WTC11 (cell line): ENCODE data around the gene MBP. TPM values are rescaled to one million over a fixed set of nuclear protein-coding genes. Genes with fewer than 3 reads are reported as not detected.

Experiments used
- ATAC-seq: fragments of 200-7000 bp; cut with Tn5 transposase; 2 replicates; pipeline ENCODE4 v1.10.0; 2021; ENCODE audit warnings: mild to moderate bottlenecking, moderate library complexity
- CTCF ChIA-PET: fragments of 300-600 bp; sonication (Branson Sonifier 250); formaldehyde crosslinking; loops from one replicate; lab custom pipeline; 2021; ENCODE audit warnings: antibody characterized with exemption; lab: Charles Lee
- POLR2A ChIA-PET: fragments of 350-600 bp; sonication (Branson Sonifier 250); formaldehyde crosslinking; loops from one replicate; lab custom pipeline; 2021; ENCODE audit warnings: antibody characterized with exemption; lab: Charles Lee
- DNase-seq: peaks from one replicate; pipeline ENCODE4 v3.0.0; 2021; ENCODE audit warnings: low spot score
- H3K27ac Mint-ChIP-seq: 2 replicates; pipeline ENCODE4 v1.8.0; 2021; ENCODE audit warnings: mixed read lengths
- H3K27me3 Mint-ChIP-seq: 2 replicates; pipeline ENCODE4 v1.8.0; 2021; ENCODE audit warnings: low read depth, mild to moderate bottlenecking, moderate library complexity, mixed read lengths
- H3K36me3 Mint-ChIP-seq: 2 replicates; pipeline ENCODE4 v1.8.0; 2021; ENCODE audit warnings: mixed read lengths
- H3K4me1 Mint-ChIP-seq: 2 replicates; pipeline ENCODE4 v1.8.0; 2022; ENCODE audit warnings: mixed read lengths
- H3K4me3 Mint-ChIP-seq: 2 replicates; pipeline ENCODE4 v1.8.0; 2021; ENCODE audit warnings: mild to moderate bottlenecking, moderate library complexity, mixed read lengths
- H3K9me3 Mint-ChIP-seq: 2 replicates; pipeline ENCODE4 v1.8.0; 2021; ENCODE audit warnings: mixed read lengths
- CREM ChIP-seq: sonication (generic); formaldehyde crosslinking; IDR thresholded peaks from 2 replicates; pipeline ENCODE4 v1.8.1; 2022; ENCODE audit warnings: mild to moderate bottlenecking, missing genetic modification reagents, moderate library complexity
- ELF4 ChIP-seq: sonication (generic); formaldehyde crosslinking; IDR thresholded peaks from 2 replicates; pipeline ENCODE4 v1.8.1; 2022; ENCODE audit warnings: low read depth, mild to moderate bottlenecking, moderate library complexity, missing genetic modification reagents
- ETV6 ChIP-seq: sonication (generic); formaldehyde crosslinking; IDR thresholded peaks from 2 replicates; pipeline ENCODE4 v1.8.1; 2022; ENCODE audit warnings: mild to moderate bottlenecking, missing genetic modification reagents
- GABPB1 ChIP-seq: sonication (generic); formaldehyde crosslinking; IDR thresholded peaks from 2 replicates; pipeline ENCODE4 v1.8.1; 2023; ENCODE audit warnings: mild to moderate bottlenecking, missing genetic modification reagents
- MYBL2 ChIP-seq: sonication (generic); formaldehyde crosslinking; IDR thresholded peaks from 2 replicates; pipeline ENCODE4 v1.8.1; 2023; ENCODE audit warnings: mild to moderate bottlenecking, moderate library complexity, missing genetic modification reagents
- SOX15 ChIP-seq: fragments of 250-450 bp; sonication (Bioruptor Pico); IDR thresholded peaks from 2 replicates; pipeline ENCODE4 v1.9.0; 2021; ENCODE audit warnings: mild to moderate bottlenecking
- TCF7 ChIP-seq: sonication (generic); formaldehyde crosslinking; IDR thresholded peaks from 2 replicates; pipeline ENCODE4 v1.8.0; 2022; ENCODE audit warnings: mild to moderate bottlenecking, low read depth, missing genetic modification reagents, moderate library complexity
- TEAD1 ChIP-seq: sonication (generic); formaldehyde crosslinking; IDR thresholded peaks from 2 replicates; pipeline ENCODE4 v1.8.0; 2022; ENCODE audit warnings: mild to moderate bottlenecking, missing genetic modification reagents
- TEAD4 ChIP-seq: sonication (generic); formaldehyde crosslinking; IDR thresholded peaks from 2 replicates; pipeline ENCODE4 v1.8.0; 2022; ENCODE audit warnings: mild to moderate bottlenecking, missing genetic modification reagents
- ZBTB21 ChIP-seq: sonication (generic); formaldehyde crosslinking; IDR thresholded peaks from 2 replicates; pipeline ENCODE4 v1.8.1; 2023; ENCODE audit warnings: mild to moderate bottlenecking, missing genetic modification reagents, borderline replicate concordance
- ZNF121 ChIP-seq: sonication (generic); formaldehyde crosslinking; IDR thresholded peaks from 2 replicates; pipeline ENCODE4 v1.8.0; 2023; ENCODE audit warnings: missing genetic modification reagents
- ZNF138 ChIP-seq: sonication (generic); formaldehyde crosslinking; conservative IDR thresholded peaks from 2 replicates; pipeline ENCODE4 v1.8.1; 2022; ENCODE audit warnings: mild to moderate bottlenecking, moderate library complexity, missing genetic modification reagents
- ZNF671 ChIP-seq: fragments of 250-450 bp; sonication (Bioruptor Pico); IDR thresholded peaks from 2 replicates; pipeline ENCODE4 v1.8.0; 2021; ENCODE audit warnings: mild to moderate bottlenecking
- total RNA-seq: library from RNA; stranded (reverse); gene quantifications from 3 replicates; pipeline ENCODE4 v1.2.3, GENCODE V29; 2021
- TF ChIP-seq, protein P1 (sequence below): sonication (generic); formaldehyde crosslinking; IDR thresholded peaks from 2 replicates; pipeline ENCODE4 v1.8.1; 2022; ENCODE audit warnings: low read depth, missing genetic modification reagents, borderline replicate concordance
- TF ChIP-seq, protein P2 (sequence below): fragments of 250-450 bp; sonication (Bioruptor Pico); IDR thresholded peaks from 2 replicates; pipeline ENCODE4 v2.1.2; 2022; ENCODE audit warnings: mild to moderate bottlenecking, moderate library complexity
- TF ChIP-seq, protein P3 (sequence below): fragments of 250-450 bp; sonication (Bioruptor Pico); IDR thresholded peaks from 2 replicates; pipeline ENCODE4 v1.8.0; 2021; ENCODE audit warnings: mild to moderate bottlenecking
- TF ChIP-seq, protein P4 (sequence below): fragments of 250-450 bp; sonication (Bioruptor Pico); IDR thresholded peaks from 2 replicates; pipeline ENCODE4 v1.9.0; 2021; ENCODE audit warnings: moderate library complexity, mild to moderate bottlenecking, inconsistent platforms, borderline replicate concordance
- TF ChIP-seq, protein P5 (sequence below): sonication (generic); formaldehyde crosslinking; IDR thresholded peaks from 2 replicates; pipeline ENCODE4 v1.8.1; 2023; ENCODE audit warnings: mild to moderate bottlenecking, missing genetic modification reagents
- TF ChIP-seq, protein P6 (sequence below): sonication (generic); formaldehyde crosslinking; IDR thresholded peaks from 2 replicates; pipeline ENCODE4 v1.8.0; 2022; ENCODE audit warnings: mild to moderate bottlenecking, missing genetic modification reagents

Gene MBP
- total RNA-seq, 1 experiment from 2014 or later = 19.6 TPM

DNA sequence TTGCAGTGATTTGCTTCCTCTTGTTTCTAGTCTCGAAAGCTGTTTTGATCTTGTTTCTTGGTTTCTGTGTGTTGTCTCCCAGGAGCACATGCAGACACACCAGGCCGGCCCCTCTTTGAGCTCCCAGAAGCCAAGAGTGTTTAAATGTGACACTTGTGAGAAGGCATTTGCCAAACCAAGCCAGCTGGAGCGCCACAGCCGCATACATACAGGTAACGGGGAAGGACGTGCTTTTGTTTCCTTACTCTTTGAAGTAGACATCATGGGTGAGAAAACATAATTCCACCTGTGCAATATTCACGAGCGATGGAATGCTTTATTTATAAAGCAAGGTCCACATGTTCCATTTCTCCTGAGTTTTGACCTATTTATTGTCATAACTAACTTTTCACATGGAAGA, 173.0 kb downstream of the MBP start:
- Mint-ChIP-seq H3K4me1 (0 out of 2 replicates have a peak, but pooled peaks cover 2% of the 10 kb centered on the region), H3K36me3 (peaks cover 49% of the 10 kb centered on the region), H3K27ac (0 out of 2 replicates have a peak overlapping the region, but pooled peaks have one; percentile 8), H3K4me3 (no peak overlapping the region), H3K9me3 (no peaks in the 10 kb centered on the region), H3K27me3 (no peaks in the 10 kb centered on the region)
- no peak for ATAC-seq
- DNase-seq = no peak
- POLR2A ChIA-PET = no interaction called here
- CTCF ChIA-PET = interaction anchor here (1.0 to 2.1 kb wide), 3 partner anchors 23 to 252 kb away, joined by 3 to 6 read pairs (median 3); no protein-coding TSS in a partner anchor
- TF ChIP-seq ETV6 (CRISPR knock-in tag) (no peak), ELF4 (no peak), ZBTB21 (no peak), ZNF138 (CRISPR knock-in tag) (no peak), CREM (no peak), TCF7 (CRISPR knock-in tag) (no peak), GABPB1 (CRISPR knock-in tag) (no peak), TEAD1 (CRISPR knock-in tag) (no peak)
- TF ChIP-seq, protein P1, sequence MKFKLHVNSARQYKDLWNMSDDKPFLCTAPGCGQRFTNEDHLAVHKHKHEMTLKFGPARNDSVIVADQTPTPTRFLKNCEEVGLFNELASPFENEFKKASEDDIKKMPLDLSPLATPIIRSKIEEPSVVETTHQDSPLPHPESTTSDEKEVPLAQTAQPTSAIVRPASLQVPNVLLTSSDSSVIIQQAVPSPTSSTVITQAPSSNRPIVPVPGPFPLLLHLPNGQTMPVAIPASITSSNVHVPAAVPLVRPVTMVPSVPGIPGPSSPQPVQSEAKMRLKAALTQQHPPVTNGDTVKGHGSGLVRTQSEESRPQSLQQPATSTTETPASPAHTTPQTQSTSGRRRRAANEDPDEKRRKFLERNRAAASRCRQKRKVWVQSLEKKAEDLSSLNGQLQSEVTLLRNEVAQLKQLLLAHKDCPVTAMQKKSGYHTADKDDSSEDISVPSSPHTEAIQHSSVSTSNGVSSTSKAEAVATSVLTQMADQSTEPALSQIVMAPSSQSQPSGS = no peak
- TF ChIP-seq, protein P2, sequence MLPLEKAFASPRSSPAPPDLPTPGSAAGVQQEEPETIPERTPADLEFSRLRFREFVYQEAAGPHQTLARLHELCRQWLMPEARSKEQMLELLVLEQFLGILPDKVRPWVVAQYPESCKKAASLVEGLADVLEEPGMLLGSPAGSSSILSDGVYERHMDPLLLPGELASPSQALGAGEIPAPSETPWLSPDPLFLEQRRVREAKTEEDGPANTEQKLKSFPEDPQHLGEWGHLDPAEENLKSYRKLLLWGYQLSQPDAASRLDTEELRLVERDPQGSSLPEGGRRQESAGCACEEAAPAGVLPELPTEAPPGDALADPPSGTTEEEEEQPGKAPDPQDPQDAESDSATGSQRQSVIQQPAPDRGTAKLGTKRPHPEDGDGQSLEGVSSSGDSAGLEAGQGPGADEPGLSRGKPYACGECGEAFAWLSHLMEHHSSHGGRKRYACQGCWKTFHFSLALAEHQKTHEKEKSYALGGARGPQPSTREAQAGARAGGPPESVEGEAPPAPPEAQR (CRISPR knock-in tag) = no peak
- TF ChIP-seq, protein P3, sequence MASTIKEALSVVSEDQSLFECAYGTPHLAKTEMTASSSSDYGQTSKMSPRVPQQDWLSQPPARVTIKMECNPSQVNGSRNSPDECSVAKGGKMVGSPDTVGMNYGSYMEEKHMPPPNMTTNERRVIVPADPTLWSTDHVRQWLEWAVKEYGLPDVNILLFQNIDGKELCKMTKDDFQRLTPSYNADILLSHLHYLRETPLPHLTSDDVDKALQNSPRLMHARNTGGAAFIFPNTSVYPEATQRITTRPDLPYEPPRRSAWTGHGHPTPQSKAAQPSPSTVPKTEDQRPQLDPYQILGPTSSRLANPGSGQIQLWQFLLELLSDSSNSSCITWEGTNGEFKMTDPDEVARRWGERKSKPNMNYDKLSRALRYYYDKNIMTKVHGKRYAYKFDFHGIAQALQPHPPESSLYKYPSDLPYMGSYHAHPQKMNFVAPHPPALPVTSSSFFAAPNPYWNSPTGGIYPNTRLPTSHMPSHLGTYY (CRISPR knock-in tag) = no peak
- TF ChIP-seq, protein P4, sequence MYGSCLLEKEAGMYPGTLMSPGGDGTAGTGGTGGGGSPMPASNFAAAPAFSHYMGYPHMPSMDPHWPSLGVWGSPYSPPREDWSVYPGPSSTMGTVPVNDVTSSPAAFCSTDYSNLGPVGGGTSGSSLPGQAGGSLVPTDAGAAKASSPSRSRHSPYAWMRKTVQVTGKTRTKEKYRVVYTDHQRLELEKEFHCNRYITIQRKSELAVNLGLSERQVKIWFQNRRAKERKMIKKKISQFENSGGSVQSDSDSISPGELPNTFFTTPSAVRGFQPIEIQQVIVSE = no peak

DNA sequence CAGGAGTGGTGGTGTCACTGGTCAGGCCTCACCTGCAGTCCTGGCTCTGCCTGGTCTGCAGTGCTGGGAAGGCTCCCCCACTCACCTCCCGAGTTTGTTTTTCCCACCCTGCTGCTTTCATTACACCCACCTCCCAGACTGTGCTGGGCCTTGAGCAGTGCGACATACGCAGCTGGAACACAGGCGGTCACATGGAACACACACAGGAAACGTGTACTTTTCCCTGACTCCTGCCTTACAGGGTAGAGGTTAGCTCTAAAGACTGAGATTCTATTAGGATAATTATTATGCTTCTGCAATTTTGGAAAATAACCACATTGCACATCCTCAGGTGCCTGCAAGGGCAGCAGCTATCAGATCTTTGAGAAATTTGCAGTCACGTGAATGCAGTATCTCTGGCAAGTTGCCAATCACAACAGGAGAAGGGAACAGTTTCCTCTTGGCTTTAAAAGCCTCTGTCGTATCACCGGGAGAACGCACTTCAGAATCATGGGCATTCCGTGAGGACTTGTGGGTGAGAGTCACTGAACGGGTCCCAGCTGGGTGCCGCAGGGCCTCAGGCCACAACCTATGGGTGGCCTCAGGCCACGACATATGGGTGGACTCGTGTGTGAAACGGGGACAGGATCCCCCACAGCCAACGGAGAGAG, 173.8 kb downstream of the MBP start:
- no peaks in the 10 kb centered on the region for H3K9me3 Mint-ChIP-seq
- H3K4me1 Mint-ChIP-seq = no peaks in the 10 kb centered on the region
- H3K4me3 Mint-ChIP-seq = no peak overlapping the region
- H3K36me3 Mint-ChIP-seq = peaks cover 48% of the 10 kb centered on the region
- no peak for DNase-seq
- ChIA-PET POLR2A (interaction anchor here (1.4 kb wide), 1 partner anchor 9 kb away, joined by 3 read pairs; no protein-coding TSS in a partner anchor), CTCF (interaction anchor here (1.0 to 2.1 kb wide), 4 partner anchors 24 to 253 kb away, joined by 3 to 6 read pairs (median 4); no protein-coding TSS in a partner anchor)
- peak overlapping the region; percentile 34; the same call in 1 of the 2 replicates for H3K27ac Mint-ChIP-seq
- H3K27me3 Mint-ChIP-seq = no peaks in the 10 kb centered on the region
- ATAC-seq = no peak
- TF ChIP-seq SOX15 (CRISPR knock-in tag) (no peak), ZNF671 (CRISPR knock-in tag) (no peak), TEAD4 (no peak)
- TF ChIP-seq, all 79 proteins: peak for 0

DNA sequence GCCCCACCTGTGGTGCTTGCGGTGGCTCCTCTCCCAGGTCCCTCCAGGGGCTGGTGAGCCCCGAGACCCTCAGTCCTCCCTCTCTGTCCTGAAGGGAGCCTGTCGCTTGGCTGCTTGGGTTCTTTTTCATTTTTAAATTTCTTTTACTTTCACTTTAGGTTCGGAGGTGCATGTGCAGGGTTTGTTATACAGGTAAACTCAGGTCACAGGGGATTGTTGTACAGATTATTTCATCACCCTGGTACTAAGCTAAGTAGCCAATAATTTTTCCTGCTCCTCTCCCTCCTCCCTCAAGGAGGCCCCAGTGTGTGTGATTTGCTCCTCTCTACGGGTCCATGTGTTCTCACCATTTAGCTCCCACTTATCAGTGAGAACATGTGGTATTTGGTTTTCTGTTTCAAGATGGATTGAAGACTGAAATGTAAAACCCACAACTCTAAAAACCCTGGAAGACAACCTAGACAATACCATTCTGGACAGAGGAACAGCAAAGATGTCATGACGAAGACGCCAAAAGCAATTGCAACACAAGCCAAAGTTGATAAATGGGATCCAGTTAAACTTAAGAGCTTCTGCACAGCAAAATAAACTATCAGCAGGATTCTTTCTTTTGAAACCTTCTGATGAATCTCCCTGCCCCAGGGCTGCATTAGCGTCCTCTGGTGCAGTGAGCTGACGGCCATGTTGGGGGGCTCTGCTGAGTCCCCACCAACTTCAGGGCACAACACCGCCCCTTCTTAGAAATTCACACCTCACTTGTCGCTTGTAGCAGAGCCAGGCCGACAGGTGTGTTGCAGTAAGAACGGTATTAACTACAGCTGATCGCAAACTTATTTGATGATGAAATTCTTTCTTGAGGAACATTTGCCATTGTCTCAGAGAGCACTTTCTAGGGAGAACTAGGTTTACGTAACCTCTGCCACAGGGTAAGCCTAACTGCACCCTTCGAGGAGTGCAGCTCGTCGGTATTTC, 174.9 kb downstream of the MBP start:
- POLR2A ChIA-PET = interaction anchor here (1.4 kb wide), 1 partner anchor 10 kb away, joined by 3 read pairs; no protein-coding TSS in a partner anchor
- Mint-ChIP-seq H3K27ac (peak overlapping the region; percentile 46; the same call in 1 of the 2 replicates), H3K36me3 (peaks cover 42% of the 10 kb centered on the region), H3K27me3 (no peaks in the 10 kb centered on the region), H3K4me1 (0 out of 2 replicates have a peak, but pooled peaks cover 3% of the 10 kb centered on the region), H3K4me3 (no peak overlapping the region), H3K9me3 (no peaks in the 10 kb centered on the region)
- TF ChIP-seq, protein P5, sequence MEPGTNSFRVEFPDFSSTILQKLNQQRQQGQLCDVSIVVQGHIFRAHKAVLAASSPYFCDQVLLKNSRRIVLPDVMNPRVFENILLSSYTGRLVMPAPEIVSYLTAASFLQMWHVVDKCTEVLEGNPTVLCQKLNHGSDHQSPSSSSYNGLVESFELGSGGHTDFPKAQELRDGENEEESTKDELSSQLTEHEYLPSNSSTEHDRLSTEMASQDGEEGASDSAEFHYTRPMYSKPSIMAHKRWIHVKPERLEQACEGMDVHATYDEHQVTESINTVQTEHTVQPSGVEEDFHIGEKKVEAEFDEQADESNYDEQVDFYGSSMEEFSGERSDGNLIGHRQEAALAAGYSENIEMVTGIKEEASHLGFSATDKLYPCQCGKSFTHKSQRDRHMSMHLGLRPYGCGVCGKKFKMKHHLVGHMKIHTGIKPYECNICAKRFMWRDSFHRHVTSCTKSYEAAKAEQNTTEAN (CRISPR knock-in tag) = no peak
- no peak for TF ChIP-seq ZNF121 (CRISPR knock-in tag)
- no peak for TF ChIP-seq MYBL2 (CRISPR knock-in tag)
- TF ChIP-seq ELF4 = no peak
- TF ChIP-seq, protein P6, sequence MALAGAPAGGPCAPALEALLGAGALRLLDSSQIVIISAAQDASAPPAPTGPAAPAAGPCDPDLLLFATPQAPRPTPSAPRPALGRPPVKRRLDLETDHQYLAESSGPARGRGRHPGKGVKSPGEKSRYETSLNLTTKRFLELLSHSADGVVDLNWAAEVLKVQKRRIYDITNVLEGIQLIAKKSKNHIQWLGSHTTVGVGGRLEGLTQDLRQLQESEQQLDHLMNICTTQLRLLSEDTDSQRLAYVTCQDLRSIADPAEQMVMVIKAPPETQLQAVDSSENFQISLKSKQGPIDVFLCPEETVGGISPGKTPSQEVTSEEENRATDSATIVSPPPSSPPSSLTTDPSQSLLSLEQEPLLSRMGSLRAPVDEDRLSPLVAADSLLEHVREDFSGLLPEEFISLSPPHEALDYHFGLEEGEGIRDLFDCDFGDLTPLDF (CRISPR knock-in tag) = no peak
- CTCF ChIA-PET = interaction anchor here (1.8 kb wide), 1 partner anchor 34 kb away, joined by 5 read pairs; no protein-coding TSS in a partner anchor
- no peak for ATAC-seq
- DNase-seq = no peak
